DOHH2 (cell line): ENCODE data around the gene ZNF23.

Experiments
- CTCF ChIP-seq: fragments of 200-600 bp; sonication (generic); IDR thresholded peaks from one replicate; pipeline ENCODE4 v1.5.1; 2014; ENCODE audit warnings: antibody characterized with exemption, mild to moderate bottlenecking, low read depth, low read length; ENCODE audit not compliant: poor library complexity, severe bottlenecking
- EZH2phosphoT487 ChIP-seq: fragments of 200-600 bp; sonication (generic); IDR thresholded peaks from 2 replicates; pipeline ENCODE4 v1.6.1; 2017; ENCODE audit warnings: borderline replicate concordance, mild to moderate bottlenecking, antibody characterized with exemption, low read length, moderate library complexity, mixed read lengths

DNA sequence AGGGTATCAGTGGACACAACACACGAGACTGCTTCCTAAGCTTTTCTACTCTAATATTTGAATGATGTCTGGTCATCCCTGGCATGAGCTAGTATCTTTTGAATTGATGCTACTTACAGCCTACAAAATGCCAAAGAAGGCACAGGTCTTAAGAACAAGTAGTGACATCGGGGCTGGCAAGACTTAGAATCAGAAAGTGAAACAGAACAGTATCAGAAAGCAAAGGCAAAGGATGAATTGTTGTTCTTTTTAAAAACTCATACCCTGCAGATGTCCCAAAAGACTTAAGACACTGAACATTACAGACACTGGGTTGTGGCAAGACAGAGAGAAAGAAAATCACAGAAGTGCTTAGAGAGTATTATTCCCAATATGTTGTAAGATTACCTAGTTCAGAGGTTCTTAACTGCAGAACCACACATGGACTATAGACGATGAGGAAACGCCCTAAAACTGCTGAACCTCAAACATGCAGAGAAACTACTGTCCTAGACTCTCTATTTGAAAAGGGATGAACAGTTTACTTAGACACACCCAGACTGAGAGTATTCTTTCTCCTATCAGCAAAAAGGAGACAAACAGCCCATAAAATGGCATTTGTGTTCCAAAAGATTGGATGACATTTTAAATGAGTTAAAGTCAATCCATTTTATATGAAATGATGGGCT is 14.5 kb upstream of the ZNF23 start:
- no peak for TF ChIP-seq CTCF
- no peak for TF ChIP-seq EZH2phosphoT487
